NCI-H748 (cell line): ENCODE results near the gene HRH2.
"Not testable (repeated sequence)": the region's sequence is repeated elsewhere in the genome, so short reads cannot be mapped to it uniquely, and the experiment has no call there.

Experiments
- DNase-seq: peaks from one replicate; lab custom pipeline; 2025; ENCODE audit not compliant: unreplicated experiment; lab: John Stamatoyannopoulos, UW

The HRH2 gene

GRCh38 chr5:175711472-175712312, 53.8 kb downstream of the HRH2 start:
- no peak for DNase-seq

DNA sequence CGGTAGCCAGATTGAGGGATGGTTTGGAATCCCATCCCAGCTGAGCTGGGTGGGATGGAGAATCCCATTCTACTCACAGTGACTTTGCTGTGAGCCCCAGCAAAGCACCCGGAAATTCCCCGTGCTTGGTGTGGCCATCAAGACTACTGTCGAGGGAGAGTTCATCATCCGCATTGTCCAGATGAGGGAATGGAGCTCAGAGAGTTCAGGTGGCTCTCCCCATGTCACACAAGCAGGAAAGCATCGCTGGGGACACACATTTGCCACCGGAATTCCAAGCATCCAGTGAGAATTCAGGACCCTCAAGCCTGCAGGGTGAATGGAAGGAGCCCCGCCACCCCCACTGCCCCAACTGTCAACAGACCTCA, 54.4 kb downstream of the HRH2 start:
- no peak for DNase-seq

- DNase-seq = no peak
Observed at GRCh38 chr5:175712681-175713085, 54.8 kb downstream of the HRH2 start.

DNA sequence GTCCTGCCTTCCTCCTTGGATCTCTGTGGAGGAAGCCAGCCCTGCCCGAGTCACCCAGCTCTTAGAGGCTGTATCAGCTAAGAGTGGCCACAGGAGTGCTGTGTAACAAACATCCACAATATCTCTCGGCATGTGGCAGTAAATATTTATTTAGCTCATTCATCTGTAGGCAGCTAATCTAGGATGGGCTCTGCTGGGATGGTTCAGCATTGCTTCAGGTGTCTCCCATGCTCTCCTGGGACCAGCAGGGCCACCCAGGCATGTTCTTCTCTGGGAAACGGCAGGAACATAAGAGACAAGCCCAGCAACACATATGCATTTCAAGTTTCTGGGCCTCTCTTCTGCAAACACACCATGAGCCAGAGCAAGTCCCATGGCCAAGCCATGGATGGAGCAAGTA, 56.1 kb downstream of the HRH2 start:
- DNase-seq = no peak

GRCh38 chr5:175714479-175715085, 56.7 kb downstream of the HRH2 start:
- no peak for DNase-seq

DNA sequence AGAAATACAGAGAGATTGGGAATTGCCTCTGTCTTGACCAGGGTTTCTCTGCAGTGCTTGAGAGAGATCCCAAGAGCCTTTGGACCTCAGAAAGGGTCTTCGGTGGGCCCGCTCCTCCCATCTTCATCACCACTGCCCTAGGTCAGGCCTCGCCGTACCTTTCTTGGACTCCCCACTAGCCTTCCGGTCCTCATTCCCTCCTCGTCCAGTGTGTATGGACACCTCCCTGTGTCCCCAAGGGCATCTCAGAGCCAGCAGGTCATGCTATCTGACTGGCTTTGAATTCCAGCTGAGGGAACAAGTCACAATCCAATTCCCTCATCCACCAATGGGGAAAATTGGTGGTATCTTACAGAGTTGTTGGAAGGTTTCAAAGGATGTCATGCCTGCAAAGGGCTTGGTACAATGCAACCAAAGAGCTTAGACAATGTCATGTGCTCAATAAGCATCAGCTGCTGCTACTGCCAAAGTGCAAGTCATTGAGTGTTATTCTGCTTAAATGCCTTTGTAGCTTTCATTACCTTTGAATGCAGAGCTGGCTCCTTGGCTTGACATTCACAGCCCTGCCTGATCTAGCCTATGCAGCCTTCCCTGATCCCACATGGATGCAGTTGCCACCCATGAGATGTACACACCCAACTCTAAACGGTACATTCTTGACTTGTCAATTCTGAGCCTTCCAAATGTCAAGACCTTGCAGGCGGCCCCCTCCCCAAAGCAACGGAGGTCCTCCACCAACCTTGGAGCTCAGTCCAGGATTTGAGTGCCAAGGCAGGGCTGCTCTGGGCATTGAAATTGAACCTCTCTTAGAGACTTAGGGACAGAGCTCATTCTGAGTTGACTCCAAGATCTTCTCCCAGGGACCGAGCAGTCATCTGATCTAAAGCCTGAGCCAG, 58.0 kb downstream of the HRH2 start:
- DNase-seq = no peak

- DNase-seq = no peak
Observed at GRCh38 chr5:175717837-175718236, 60.0 kb downstream of the HRH2 start.

DNA sequence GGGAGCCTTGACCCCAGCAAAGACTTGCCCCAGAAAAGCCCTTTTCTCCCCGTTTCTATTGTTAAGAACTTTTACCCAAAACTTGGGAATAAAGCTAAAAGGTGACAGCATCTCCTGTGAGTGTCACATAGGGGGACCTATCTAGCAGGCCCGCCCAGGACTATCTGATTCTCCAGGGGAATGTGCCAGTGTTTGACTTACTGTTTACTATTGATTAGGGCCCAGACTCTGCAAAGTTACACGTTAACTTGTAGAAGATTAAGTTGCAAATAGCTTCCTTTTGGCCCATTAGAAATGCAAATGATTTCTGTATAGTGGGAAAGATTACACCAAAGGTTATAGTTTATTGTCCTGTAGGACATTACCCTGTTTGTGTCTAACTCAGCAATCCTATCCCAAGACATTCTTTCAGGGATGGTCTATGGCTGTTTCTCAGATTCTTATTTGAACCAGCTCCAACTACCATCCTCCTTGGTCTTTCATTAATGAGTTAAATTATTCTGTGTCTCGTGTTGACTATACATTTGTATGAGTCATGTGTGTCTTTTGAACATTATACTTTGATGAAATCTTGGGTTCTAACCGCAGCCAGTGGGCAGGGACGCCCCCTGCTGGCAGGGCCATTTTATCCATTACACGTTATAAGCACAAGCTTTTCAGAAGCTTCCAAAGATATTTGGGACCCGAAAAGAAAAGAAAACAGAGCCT, 60.7 kb downstream of the HRH2 start:
- peak; percentile 60 for DNase-seq

DNA sequence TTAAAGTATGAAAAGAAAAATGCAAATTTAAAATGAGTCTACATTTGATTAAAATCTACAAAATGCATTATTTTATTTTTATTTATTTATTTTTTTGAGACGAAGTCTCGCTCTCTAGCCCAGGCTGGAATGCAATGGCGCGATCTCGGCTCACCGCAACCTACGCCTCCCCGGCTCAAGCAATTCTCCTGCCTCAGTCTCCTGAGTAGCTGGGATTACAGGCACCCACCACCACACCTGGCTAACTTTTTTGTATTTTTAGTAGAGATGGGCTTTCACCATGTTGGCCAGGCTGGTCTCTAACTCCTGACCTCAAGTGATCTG, 61.2 kb downstream of the HRH2 start:
- DNase-seq = not testable (repeated sequence)

GRCh38 chr5:175724314-175725275, 66.7 kb downstream of the HRH2 start:
- DNase-seq = no peak

- no peak for DNase-seq
Observed at GRCh38 chr5:175728316-175728715, 70.4 kb downstream of the HRH2 start.

DNA sequence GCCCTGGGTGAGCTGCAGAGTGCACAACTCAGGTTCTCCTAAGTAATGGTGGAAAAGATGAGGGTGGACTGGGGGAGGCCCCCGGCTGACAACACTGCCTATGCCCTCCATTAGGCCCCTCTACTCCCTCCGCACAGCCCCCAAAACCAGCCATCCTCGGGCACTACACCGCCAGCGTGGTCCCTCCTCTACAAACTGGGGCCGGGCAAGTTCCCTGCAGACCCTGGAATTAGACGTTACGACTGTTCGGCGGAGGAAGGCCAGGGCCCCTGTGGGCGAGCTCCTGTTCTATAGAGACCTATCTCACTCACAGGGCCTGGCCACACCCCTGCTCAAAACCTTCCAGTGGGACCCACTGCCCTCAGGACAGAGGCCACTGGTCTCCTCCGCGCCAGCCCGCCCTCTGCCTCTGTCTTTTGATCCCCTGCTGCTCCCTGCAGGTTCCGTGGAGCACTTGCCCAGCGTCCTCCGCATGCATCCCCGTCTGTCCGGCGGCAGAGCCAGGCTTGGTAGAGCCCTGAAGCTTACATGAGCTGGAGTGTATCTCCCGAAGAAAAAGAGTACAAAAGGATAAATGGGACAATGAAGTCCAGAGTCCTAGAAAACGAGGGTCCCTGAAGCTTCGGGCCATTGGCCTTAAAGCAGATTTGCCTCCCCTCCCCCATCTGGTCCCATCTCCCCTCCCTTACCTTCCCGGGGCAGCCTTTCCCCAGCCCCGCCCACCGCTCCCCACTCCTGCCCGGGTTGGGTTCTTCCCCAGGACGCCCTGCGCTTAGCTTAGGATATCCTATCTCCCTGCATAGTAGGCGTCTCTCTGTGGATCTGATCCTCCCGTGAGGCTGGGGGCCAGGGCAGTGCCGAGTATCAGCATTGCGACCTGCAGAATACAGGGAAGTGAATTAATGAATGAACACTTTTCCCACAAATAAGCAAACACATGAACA, 71.3 kb downstream of the HRH2 start:
- DNase-seq = peak; percentile 40

DNA sequence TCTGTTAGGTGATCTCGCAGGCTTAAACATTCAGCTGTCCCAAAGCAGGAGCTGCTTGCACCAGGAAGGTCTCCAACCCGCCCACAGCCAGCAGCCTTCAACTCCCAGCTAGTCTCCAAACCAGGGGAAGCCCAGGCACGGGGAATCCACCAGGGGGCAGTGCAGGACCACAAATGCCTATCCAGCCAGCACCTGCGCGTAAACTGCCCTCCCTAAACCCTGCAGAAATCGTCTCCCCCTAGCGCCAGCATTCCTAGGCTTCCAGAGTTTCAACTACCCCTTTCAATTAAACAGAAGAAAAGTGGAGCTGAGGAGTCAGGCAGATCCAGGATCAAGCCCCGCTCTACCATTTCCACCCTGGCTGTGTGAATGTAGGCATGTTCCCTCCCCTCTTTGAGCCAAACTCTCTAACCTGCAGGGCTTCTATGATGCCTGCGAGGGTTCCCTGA, 72.0 kb downstream of the HRH2 start:
- DNase-seq = peak; percentile 88

- no peak for DNase-seq
Observed at GRCh38 chr5:175731172-175731571, 73.3 kb downstream of the HRH2 start.

DNA sequence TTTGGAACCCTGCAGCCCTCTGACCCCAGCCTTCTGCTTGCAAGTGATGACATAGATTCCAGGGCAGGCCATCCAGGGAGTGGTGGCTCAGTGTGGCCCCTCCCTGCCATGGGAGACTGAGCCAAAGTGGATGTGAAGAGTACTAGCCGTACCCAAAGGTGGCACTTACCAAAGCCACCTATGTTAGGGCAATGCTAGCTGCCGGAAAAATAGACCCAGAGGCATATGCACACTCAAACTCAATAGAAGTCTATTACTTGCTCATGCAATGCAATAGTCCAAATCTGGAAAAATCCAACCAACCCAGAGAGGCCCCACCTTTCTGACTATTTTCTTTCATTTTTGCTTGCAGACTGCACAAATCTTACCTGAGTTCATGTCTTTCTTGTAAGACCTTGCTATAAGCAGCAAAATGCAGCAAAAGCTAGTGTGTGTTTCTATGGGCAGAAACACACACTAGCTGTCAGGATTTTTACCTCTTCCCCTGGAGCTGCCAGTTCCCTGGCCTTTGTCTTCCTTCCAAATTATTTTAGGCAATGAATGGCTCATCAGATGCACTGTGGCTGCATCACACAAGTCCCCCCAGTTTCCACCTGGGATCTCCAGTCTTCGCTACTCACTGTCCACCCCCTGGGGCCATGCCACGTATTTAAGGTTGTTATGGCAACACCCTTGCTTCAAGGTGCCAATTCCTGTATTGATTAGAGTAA, 74.0 kb downstream of the HRH2 start:
- DNase-seq = no peak

- DNase-seq = no peak
Observed at GRCh38 chr5:175733017-175733416, 75.1 kb downstream of the HRH2 start.

DNA sequence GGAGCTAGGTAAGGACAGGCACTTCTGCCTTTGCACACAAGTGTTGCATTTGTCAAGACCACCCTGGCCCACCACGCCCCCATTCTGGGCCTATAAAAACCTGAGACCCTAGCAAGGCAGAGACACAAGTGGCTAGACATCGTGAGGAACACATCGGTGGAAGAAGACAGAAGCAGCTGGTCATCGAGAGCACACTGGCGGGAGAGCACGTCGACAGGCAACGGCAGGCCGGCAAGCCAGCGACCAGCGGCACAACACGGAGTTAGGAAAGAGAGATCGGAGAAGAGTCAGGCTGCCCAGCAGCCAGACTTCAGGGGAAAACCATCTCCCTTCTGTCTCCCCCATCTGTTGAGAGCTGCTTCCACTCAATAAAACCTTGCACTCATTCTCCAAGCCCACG, 76.1 kb downstream of the HRH2 start:
- no peak for DNase-seq

- DNase-seq = no peak
Observed at GRCh38 chr5:175734501-175734900, 76.6 kb downstream of the HRH2 start.
